Prostate gland (tissue), 2 donors: ENCODE data around the gene SMCO4. TPM values are rescaled to one million over a fixed set of nuclear protein-coding genes. Genes with fewer than 3 reads are reported as not detected.
A peak's percentile ranks its signal among the peaks of the same experiment; 100 is the strongest.

Experiments used
- DNase-seq: peaks from one replicate; pipeline ENCODE4 v3.0.0-alpha.2; 2019; ENCODE audit warnings: low spot score
- H3K27ac ChIP-seq, 2 donors: fragments of 200-600 bp; sonication (generic); 2 replicates each; pipeline ENCODE4 v1.5.1; 2017 to 2019
- H3K27me3 ChIP-seq: fragments of 200-600 bp; sonication (generic); replicated peaks from 2 replicates; pipeline ENCODE4 v1.5.1; 2019; ENCODE audit not compliant: insufficient read depth
- H3K36me3 ChIP-seq, 2 donors: fragments of 200-600 bp; sonication (generic); 1 replicate in 1 of 2; 2 replicates in 1 of 2; pipeline versions ENCODE4 v1.5.1 to v1.8.1; 2017 to 2019
- H3K4me1 ChIP-seq: fragments of 200-600 bp; sonication (generic); replicated peaks from 2 replicates; pipeline ENCODE4 v1.5.1; 2019
- H3K4me3 ChIP-seq, 2 donors: fragments of 200-600 bp; sonication (generic); 2 replicates each; pipeline ENCODE4 v1.5.1; 2017 to 2019
- H3K9me3 ChIP-seq: fragments of 200-600 bp; sonication (generic); 2 replicates; pipeline ENCODE4 v1.5.1; 2017
- CTCF ChIP-seq, 4 experiments: fragments of 200-600 bp in 2 of 4; fragments of 450-650 bp in 2 of 4; sonication (generic) in 2 of 4; IDR thresholded peaks; 1 replicate in 3 of 4; 2 replicates in 1 of 4; pipeline ENCODE4 v1.5.1; 2016 to 2019; ENCODE audit warnings: antibody characterized with exemption in 4 of 4, mild to moderate bottlenecking in 2 of 4, moderate library complexity in 2 of 4
- POLR2A ChIP-seq: fragments of 450-650 bp; IDR thresholded peaks from one replicate; pipeline ENCODE4 v1.6.1; 2016; ENCODE audit warnings: antibody characterized with exemption, mild to moderate bottlenecking
- POLR2AphosphoS5 ChIP-seq: sonication (generic); formaldehyde crosslinking; IDR thresholded peaks from one replicate; pipeline ENCODE4 v1.6.1; 2017; ENCODE audit warnings: antibody characterized with exemption
- WGBS: methylation state at CpG from one replicate; pipeline ENCODE4 v1.1.5; 2018; 5-methylcytosine and 5-hydroxymethylcytosine counted together
- intact Hi-C: fragments of 100-400 bp; cut with DNase I; formaldehyde crosslinking; loops from one replicate; pipeline ENCODE4 v1.14.2; 2022
- total RNA-seq, 2 donors: library from RNA; depleted of rRNA; stranded (reverse); fragments of >200 nt; gene quantifications; one replicate each; pipeline ENCODE4 v1.1.0, GENCODE V29; 2016

SMCO4 gene
- total RNA-seq, 2 donors from 2014 or later = 63.8 to 140 TPM

- Histone ChIP-seq H3K9me3 (no peaks in the 10 kb centered on the region), H3K27ac (peak overlapping the region; percentile 23 to 76), H3K4me1 (peaks cover 14% of the 10 kb centered on the region), H3K36me3 (no peaks in the 10 kb centered on the region), H3K27me3 (no peaks in the 10 kb centered on the region), H3K4me3 (no peak overlapping the region)
- no peak for DNase-seq
- intact Hi-C loops = no loop called here
- 58% methylated on average over 2 of the region's 2 CpGs for WGBS
- TF ChIP-seq CTCF (IDR thresholded peaks at IDR 0.05) (no peak), POLR2AphosphoS5 (no peak), POLR2A (no peak)
These were observed 45.6 kb downstream of the SMCO4 start for GRCh38 chr11:93497596-93497995.

GRCh38 chr11:93494357-93494756 is 48.8 kb downstream of the SMCO4 start:
- no peak for DNase-seq
- peak overlapping the region in 1 of 2 donors; percentile 76 for H3K27ac ChIP-seq
- H3K9me3 ChIP-seq = no peaks in the 10 kb centered on the region
- peaks cover 26% of the 10 kb centered on the region for H3K4me1 ChIP-seq
- no peak overlapping the region for H3K4me3 ChIP-seq
- intact Hi-C loops = no loop called here
- no peaks in the 10 kb centered on the region for H3K36me3 ChIP-seq
- TF ChIP-seq CTCF (IDR thresholded peaks at IDR 0.05) = no peak
- no peak for TF ChIP-seq POLR2A
- TF ChIP-seq POLR2AphosphoS5 = no peak
- 92% methylated on average over 4 of the region's 4 CpGs for WGBS
- no peaks in the 10 kb centered on the region for H3K27me3 ChIP-seq

- 80% methylated on average over 8 of the region's 8 CpGs for WGBS
- Histone ChIP-seq H3K27ac (peak overlapping the region in 1 of 2 donors; percentile 46), H3K27me3 (no peaks in the 10 kb centered on the region), H3K9me3 (no peaks in the 10 kb centered on the region), H3K4me3 (no peak overlapping the region), H3K36me3 (no peaks in the 10 kb centered on the region), H3K4me1 (peaks cover 24% of the 10 kb centered on the region)
- TF ChIP-seq CTCF (IDR thresholded peaks at IDR 0.05) = no peak
- TF ChIP-seq POLR2AphosphoS5 = no peak
- DNase-seq = no peak
- intact Hi-C loops = no loop called here
These were observed 49.8 kb downstream of the SMCO4 start for GRCh38 chr11:93493252-93493897.

GRCh38 chr11:93492464-93493251 is 50.5 kb downstream of the SMCO4 start:
- TF ChIP-seq POLR2A = no peak
- TF ChIP-seq CTCF (IDR thresholded peaks at IDR 0.05) = no peak
- no peak for TF ChIP-seq POLR2AphosphoS5
- Histone ChIP-seq H3K27ac (peak overlapping the region in 1 of 2 donors; percentile 46), H3K4me1 (peaks cover 20% of the 10 kb centered on the region), H3K27me3 (no peaks in the 10 kb centered on the region), H3K9me3 (no peaks in the 10 kb centered on the region), H3K4me3 (no peak overlapping the region), H3K36me3 (no peaks in the 10 kb centered on the region)
- 87% methylated on average over 8 of the region's 8 CpGs for WGBS
- DNase-seq = no peak
- intact Hi-C loops = no loop called here
